NCI-H1417 (cell line): ENCODE measurements around the gene PLCB2.

Experiments used
- DNase-seq, 3 experiments: peaks; one replicate each; lab custom pipeline; 2025; lab: John Stamatoyannopoulos, UW

PLCB2 gene

DNA sequence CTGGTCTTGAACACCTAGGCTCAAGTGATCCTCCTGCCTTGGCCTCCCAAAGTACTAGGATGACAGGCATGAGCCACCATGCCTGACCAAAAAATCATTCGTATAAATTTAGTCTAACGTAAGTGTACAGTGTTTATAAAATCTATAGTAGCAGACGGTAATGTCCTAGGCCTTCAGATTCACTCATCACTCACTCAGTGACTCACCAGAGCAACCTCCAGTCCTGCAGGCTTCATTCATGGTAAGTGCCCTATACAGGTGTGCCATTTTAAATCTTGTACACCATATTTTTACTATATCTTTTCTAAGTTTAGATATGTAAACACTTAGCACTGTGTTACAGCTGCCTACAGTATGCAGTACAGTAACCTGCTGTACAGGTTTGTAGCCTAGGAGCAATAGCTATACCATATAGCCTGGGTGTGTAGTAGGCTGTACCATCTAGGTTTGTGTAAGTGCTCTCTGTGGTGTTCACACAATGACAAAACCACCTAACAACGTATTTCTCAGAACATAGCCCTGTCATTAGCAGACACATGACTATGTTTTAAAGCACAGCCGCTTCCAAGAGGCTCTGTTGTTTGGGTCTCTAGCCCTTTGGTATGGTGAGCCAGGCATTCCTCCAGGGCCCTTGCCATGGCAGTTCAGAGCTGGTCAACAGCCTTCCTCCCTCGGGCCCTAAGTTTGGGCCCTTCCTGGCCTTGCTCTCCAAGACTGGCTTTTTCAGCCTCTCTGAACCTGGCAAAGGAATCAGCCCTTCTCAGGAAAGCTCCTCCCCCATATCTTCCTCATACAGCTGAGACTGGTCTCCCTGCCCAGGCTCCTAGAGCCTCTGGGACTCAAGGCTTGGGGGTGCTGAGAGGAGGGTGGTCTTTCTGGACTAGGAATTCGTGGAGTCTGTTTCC, 34.9 kb upstream of the PLCB2 start:
- no peak for DNase-seq

DNA sequence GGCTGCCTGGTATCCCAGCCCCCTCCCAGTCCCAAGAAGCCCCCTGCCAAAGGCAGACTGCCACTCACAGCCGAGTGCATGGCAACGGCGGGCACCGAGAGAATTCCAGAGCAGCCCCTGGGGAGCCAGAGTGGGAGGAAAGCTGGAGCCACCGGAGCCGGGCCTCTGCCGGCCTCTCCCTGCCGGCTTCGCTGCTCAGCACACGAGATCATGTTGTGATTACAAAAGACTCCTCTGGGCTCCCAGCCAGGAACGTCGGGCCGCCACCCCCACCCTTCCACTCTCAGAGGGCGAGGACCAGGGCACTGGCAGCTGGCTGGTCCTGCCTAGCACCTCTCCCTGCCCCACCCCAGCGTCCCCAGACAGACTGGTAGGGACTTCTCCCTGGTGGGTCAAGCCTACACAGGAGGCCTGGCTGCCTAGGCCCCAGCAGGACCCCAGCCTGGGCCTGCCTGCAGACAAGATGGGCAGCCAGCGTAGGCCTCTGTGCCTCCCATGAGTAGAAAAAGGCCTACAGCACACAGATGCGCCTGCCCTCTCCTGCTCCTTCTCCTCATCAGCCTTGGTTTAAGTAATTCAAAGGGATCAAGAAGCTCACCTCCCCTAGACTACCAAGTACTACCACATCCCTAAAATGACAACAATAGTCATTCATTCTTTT, 33.1 kb upstream of the PLCB2 start, which contains the start of gene CCDC9B:
Gene CCDC9B, minus strand, starts transcription at position 200 of the 661 bp plus-strand sequence. Its CDS starts 120 bp downstream, at position 80.
- peak; percentile 64 to 77 (median 70) for DNase-seq

DNA sequence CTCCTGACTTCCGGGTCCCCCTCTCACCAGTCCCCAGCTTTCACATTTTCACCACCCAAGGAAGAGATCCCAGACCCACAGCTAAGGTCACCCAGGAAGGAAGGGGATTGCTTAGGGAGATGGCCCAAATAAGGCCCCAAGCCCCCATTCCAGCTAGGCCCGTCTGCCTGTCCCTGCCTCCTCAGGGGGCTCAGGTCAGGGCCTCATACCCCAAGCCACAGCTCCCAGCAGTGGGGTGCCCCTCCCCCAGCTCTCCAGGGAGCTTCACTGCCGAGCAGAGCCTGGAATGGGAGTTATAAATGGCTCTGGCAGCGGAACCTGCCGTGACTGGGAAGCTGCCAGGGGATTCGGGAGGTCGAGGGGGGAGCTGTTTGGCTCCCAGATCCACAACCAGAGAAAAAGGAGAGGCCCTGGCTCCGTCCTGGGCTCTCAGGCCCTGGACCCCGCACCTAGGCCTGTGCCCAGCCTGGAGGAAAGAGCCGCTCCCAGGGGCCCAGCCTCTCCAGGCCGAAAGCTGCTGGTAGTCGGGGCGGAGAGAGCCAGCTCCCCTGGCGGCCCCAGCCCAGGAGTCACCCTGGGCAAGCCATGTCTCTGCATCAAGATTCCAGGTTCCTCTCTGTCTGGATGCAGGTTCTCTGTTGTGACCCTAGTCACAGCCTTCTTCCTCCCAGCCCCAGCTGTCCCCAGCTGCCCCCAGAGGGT, 32.5 kb upstream of the PLCB2 start:
- peak in 1 of 3 experiments; percentile 27 for DNase-seq

DNA sequence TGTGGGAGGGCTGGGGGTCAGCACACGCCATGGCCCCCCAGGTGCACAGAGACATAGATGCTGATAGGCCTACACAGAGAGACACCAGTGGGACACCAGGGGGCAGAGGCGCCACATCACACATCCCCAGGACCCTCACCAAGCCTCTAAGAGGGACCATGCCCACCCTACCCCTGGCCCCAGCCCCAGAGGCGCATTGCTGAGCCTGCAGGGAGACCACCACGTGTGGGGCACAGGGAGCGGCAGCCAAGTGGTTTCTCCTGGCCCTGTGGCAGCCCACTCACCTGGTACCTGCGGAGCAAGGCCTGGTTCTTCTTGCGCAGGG, 31.8 kb upstream of the PLCB2 start:
- no peak for DNase-seq

DNA sequence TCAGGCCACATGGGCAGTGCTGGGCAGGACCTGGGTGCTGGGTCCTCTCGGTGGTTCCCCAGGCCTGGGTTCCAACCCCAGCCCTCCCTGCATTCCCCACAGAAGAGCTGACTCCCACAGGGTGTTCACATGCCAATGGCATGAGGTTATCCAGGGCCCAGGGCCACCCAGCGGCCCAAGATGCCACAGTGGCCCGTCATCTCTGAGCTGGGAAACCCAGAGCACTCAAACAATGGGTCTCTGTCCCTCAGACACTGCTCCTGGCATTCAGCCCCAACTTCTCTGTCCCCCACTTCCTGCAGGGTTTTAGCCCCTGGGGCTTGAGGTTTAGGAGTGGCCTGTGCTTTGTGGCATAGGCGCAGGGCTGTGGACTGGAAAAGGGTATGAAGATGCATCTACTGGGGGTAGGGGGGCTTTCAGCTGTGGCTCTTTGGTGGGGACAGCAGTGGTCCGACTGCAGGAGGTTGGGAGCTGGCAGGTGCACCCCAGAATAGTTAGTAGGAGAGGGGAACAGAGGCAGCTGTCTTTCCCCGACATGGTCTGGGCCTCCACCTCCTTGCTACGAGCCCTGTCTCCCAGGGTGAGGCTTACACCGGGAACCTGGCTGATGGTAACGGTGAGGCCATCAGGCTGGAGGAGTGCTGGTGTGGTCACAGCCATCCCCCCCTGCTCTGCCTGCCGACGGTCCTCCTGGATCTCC, 31.3 kb upstream of the PLCB2 start:
- no peak for DNase-seq

DNA sequence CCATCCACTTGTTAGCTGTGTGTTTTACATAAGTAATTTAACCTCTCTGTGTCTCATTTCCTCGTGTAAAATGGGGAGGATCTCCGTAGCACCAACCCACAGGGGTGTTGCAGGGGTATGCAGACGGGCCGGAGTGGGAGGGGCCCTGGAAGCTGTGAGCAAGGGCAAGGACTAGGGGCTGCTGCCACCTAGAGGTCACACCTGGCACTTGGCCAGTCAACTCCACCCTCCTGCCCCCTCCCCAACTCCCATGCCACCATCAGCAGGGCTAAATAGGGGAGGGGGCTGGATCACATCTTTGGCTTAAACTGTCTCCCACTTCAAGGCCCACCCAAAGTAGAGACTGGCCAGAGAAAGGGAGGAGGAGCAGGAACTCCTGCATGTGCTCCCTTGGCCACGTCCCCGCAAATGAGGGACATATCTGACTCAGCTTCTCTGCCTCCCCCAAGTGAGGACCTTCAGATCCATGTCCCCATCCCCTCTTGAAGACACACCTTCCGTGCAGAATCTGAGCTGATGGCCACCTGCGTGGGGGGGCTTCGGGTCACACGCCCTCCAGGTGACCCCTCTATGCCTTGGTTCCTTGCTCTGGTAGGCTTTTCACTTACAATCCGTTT, 30.4 kb upstream of the PLCB2 start:
- peak; percentile 43 to 68 (median 55) for DNase-seq

DNA sequence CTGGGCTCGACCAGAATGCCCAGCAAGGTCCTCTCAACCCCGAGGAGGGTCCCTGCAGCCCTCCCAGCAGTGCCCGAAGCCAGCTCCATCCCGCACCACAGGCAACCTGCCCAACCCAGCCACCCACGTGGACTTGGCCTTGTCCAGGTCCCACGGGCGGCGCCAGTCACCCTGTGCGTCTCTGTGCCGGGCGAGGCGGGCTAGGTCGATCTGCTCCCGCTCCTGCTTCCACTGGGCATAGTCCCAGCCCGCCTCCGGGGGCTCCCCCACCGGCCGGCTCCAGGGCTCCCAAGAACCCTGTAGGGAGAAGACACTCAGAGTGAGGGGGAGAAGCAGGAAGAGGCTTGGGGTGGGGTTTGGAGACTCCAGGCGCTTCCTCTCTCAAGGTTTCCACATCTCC, 29.9 kb upstream of the PLCB2 start:
- no peak for DNase-seq

DNA sequence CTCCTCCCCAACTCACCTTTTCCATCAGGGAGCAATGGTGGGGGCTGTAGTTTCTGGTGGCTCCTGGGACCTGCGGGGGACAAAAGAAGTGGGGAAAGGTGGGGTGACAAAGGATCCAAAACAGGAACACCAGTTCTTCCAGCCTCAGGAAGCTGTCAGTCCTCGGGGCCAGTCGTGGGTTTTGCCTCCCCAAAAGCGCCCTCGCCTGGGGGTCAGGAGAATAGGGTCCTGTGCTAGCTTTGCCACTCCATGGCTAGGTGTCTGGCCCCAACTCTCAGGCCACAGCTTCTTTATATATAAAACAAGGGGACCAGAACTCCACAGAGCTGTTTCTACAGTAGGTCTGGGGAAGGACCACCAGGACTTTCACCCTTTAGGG, 29.0 kb upstream of the PLCB2 start:
- DNase-seq: no peak

DNA sequence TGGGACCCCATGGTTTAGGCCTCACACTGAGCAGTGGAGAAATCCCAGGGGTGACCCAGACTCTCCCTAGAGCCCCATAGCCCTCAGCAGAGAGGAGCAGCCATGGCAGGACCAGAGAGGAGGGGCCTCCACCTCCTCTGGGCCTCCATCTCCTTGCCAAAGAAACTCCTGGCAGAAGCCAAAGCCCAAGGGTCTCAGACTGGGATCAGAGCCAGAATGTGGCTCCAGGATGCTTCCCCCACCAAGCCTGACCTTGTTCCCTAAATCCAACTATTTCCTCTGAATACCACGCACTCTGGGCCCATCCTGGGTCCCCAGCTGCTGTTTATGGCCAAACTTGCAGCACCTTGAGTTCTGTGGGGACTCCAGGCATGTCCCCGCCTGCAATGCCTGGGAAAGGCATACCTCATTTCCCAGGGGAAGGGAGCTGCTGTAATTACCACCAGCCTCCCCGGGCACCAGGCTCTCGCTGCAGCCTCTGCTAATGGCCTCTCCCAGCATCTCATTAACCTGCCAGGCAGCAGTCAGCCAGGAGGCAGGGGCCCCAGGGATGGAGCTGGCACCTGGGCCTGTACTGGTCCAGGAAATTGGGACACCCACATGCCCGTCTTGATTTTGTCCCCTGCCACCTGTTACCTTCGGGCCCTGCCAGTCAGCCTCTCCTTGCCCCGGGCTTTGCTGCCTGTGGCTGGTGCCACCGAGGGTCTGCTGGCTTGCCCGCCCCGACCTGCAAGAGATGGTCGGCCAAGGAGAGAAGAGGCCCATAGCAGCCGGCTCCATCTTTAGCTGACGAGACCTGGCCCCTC, 28.4 kb upstream of the PLCB2 start:
- DNase-seq: peak in 2 of 3 experiments; percentile 28 to 38

DNA sequence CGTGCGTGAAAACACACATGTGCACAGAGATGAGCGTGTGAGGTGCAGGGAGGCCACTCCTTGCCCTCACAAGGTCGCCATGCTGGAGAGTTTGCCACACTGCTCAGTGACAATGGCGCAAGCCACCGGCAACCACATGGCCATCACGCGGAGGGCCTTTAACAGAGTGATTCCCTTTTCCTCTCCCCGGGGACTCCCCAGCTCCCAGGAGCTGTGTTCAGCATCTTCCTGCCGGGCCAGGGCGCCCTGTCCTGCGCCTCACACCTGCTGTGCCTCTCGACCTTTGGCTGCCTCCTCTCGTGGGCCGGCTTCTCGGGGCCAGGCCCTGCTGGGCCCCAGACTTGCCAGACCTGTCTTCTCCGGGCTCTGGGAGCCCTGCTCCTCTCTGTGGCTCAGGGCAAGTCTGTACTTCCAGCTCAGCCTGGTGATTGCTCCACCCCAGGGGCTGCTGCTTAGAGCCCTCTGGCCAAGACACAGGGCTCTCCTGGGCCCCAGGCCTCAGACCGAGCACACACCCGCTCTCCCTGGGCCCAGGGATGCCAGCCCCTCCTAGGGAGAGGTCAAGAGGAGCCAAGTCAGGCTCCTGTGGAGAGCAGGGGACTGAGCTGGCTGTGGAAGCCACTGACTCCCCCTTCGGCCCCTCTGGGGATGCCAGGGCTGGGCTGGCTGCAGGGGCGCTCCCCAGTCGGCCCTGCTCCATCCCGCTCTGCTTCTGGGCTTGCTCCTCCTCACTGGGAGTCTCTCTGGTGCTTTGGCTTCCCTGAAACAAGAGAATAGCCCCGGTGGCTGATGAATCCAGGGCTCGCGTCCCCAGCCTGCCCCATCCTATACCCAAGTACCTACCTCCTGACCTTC, 27.4 kb upstream of the PLCB2 start:
- DNase-seq: no peak

DNA sequence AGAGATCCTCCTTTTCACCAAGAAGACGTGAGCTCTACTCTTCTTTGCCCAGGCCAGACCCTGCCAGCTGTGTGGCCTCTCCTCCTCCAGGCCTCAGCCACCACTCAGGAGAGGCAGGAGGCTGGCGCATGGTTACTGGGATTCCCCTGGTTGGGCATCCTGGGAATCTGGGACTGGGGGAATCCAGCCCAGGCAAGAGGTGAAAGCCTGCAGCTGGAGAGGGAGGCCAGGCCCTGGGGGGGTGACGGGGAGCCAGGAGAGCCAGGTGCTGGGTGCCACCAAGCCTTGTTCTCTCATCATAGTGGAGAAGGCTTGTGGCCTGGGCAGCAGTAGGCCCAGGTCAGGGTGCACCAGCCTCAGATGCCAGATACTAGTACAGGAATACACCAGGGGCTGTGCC, 26.8 kb upstream of the PLCB2 start:
- no peak for DNase-seq

DNA sequence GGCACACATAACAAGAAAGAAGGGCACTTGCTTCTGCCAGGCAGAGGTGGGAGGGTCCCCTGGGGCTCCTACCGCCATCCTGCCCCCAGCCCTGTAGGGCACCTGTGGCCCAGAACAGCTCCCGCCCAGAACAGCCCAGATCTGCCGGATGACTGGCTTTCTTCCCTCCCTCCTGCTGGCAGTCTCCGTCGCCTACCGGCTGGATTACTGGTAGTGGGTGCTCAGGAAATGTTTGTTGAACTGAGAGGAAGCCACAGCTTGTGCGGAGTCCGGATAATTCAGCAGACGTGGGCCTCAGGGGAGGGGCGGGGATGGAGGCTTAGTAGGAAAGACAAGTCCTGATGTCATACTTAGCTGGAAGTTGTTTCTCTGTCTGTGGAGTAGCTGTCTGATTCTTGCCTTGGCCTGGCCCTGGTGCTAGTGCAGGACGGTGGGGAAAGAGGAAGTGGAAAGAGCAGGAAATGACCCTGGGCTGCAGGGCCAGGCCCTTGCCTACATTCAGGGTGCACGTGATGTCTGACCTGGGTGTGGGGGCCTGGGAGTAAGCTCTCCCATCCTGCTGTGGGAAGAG, 26.3 kb upstream of the PLCB2 start:
- peak; percentile 9 to 25 (median 11) for DNase-seq

DNA sequence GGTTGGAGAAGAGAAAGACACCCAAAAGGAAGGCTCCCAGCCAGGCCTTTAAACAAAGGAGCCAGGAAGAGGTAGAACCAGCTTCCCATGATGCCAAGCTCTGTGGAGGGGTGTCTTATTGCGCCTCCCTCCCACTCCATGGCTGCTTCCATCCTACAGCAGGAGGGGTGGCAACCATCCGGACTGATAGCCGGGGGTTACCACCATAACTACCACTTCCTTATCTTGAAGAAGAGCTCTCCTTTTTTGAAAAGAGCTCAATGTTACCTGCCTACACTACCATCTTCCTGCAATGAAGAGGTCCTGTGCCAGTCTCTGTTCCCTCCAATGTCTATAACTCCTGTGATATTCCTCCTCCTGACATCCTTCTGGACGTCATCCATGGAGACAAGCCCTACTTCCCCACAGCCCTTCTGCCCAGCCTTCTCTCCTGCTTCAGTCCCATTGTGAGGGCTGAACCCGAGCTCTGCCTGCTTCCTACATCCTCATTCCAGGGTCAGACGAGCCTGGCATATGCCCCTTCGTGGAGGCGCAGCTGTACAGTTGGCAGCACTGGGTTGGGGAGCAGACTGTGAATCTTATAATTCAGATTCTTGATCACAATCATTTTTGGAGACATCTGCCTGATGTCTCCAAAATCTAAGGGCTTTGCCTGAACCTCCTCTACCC, 24.5 kb upstream of the PLCB2 start:
- no peak for DNase-seq

DNA sequence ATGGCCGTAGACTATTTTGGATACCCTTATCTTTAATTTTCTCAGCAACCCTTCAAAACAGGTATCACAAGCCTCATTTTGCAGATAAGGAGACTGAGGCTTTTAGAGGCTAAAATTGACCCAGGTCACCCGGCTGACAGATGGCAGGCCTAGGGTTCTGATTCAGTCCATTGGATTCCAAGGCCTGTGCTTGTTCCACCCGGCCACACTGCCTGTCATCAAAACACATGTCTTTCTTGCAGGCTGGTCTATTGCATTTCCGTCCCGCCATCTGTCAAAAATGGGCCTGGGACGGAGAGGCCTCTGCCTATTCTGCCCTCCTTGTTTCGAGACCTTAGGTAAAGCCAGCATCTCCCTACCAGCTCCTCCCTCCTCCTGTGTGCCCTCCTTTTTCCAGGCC, 23.9 kb upstream of the PLCB2 start:
- DNase-seq: no peak

DNA sequence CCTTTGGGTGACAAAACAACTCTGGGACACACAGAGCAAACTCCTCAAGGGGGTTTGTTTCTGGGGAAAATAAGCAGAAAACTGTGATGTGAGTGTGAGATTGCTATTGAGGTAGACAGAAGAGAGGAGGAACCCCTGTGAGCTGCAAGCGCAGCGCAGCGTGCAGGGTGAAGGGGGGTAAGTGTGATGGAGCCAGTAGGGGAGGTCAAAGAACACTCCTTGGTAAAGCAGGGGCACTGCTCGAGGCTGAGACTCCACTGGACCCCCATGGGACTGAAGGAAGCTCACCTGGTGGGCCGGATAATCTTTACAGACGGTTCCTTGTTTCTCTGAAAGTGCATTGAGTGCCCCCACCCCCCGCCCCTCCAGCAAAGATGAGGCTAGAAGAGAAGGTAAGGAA, 23.3 kb upstream of the PLCB2 start:
- DNase-seq: no peak

DNA sequence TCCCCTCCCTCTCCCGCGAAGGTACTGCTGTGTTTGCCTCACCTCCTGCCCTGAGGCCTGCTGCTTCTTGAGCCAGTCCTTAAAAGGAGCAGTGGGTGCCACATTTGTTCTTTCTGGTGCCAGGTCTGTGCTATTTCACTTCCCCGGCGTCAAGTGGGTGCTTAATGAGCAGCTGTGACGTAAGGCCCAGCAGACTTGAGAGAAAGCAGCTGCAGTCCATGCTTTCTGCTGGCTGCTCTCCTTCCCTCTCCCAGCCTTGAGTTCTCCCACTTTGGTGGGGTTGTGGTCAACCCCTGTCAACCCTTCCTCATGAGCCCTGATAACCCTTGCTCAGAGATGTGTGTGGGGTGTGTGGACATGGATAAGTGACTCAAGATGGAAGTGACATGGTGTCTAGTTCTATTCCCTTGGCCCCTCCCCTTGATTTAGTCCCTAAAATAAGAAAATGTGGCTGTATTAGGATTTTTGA, 22.7 kb upstream of the PLCB2 start:
- peak; percentile 28 to 67 (median 64) for DNase-seq

DNA sequence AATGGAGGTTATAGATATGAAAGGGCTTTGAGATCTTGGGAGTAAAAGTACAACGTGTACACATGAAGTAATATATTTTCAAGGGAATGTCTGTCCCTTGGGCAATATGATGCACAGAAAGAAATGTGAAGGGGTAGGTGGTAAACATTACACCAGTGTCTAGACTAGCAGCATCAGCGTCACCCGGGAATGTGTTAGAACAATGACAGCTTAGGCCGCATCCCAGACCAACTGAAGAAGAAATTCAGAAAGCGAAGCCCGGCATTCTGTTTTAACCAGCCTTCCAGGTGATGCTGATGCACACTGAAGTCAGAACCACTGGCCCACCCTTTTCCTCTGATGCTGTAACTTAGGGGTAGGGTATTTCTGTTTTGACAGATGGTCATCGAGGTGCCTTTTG, 22.1 kb upstream of the PLCB2 start:
- DNase-seq: no peak

DNA sequence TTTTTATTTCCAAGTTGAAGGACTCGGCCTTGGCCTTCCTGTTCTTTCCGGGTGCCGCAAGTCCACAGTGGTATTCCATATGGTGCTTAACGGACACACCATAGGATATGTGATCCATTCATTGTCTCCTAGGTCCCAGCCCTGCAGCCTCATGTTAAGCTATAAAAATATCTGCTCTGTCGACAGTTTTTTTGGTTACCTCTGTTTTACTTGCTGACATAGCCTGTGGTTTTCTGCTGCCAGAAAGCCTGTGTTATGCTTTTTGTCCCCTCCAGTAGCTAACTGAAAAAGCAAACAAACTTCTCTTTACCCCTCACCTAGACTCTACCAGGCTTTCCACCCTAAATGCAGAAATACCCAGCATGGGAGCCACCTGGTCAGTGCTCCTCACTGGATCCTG, 21.0 kb upstream of the PLCB2 start:
- DNase-seq: no peak

DNA sequence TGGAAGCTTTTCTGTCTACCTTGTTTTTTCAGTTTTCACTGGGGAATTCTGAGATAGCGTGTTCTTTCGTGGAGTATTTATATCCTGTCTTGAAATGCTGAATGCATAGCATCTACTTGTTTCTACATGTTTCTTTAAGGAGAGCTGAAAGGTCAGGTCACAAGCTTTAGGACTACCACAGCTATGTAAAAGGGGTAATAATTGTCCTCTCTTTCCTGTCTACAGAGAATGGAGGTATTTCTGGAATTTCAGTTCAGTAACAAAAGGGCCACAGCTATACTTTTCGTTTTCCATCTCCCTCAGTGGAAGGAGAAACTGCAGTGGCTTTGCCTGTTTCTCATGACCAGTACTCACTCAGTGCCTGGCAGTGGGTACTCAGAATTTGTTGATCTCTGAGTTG, 20.4 kb upstream of the PLCB2 start:
- DNase-seq: no peak
